Smooth muscle cell of bladder (primary cell): ENCODE data around the gene EPS8L1. TPM values are rescaled to one million over a fixed set of nuclear protein-coding genes. Genes with fewer than 3 reads are reported as not detected.

ENCODE experiments used
- total RNA-seq: library from RNA; depleted of rRNA; stranded (reverse); fragments of >200 nt; gene quantifications from 2 replicates; pipeline ENCODE4 v1.2.3, GENCODE V29; 2014

Gene EPS8L1
- 0.09 and 0.85 TPM in 2 replicates for total RNA-seq

GRCh38 chr19:55075371-55075998 is at the start of gene EPS8L1:
Gene EPS8L1 (plus strand): TSS chr19:55075869. CDS start chr19:55076445, 576 bp downstream.

GRCh38 chr19:55062735-55063491 is 12.8 kb upstream of the EPS8L1 start, which contains the start of gene RDH13:
Gene RDH13 (minus strand): TSS chr19:55063148. CDS start chr19:55063032, 116 bp downstream.

GRCh38 chr19:55116859-55117662 is 41.4 kb downstream of the EPS8L1 start, which contains the start of gene PPP1R12C:
Gene PPP1R12C (minus strand): TSS chr19:55117637. CDS start chr19:55117543, 94 bp downstream.

Other genes starting within 250 kb of the EPS8L1 start
- not detected in 2 replicates for gene KIR2DS4, start 243.2 kb upstream of the EPS8L1 start, total RNA-seq
- not detected in 2 replicates for gene KIR3DL2, start 225.4 kb upstream of the EPS8L1 start, total RNA-seq
- not detected in 2 replicates for gene FCAR, start 201.6 kb upstream of the EPS8L1 start, total RNA-seq
- gene NCR1, start 169.7 kb upstream of the EPS8L1 start, total RNA-seq: not detected in 2 replicates
- not detected in 2 replicates for gene NLRP7, start 128.3 kb upstream of the EPS8L1 start, total RNA-seq
- gene NLRP2, start 109.5 kb upstream of the EPS8L1 start, total RNA-seq: 0.14 TPM in 1 of 2 replicates, not detected in the other
- not detected in 2 replicates for gene GP6, start 37.6 kb upstream of the EPS8L1 start, total RNA-seq
- gene RDH13, start 12.7 kb upstream of the EPS8L1 start, total RNA-seq: 4.6 and 8.7 TPM in 2 replicates
- gene PPP1R12C, start 41.8 kb downstream of the EPS8L1 start, total RNA-seq: 23.8 and 26.1 TPM in 2 replicates
- gene TNNT1, start 73.3 kb downstream of the EPS8L1 start, total RNA-seq: 1.6 and 2.7 TPM in 2 replicates
- gene TNNI3, start 81.9 kb downstream of the EPS8L1 start, total RNA-seq: 0.18 TPM in 1 of 2 replicates, not detected in the other
- 0.09 and 0.14 TPM in 2 replicates for gene DNAAF3, start 90.7 kb downstream of the EPS8L1 start, total RNA-seq
- under 0.01 and 0.09 TPM in 2 replicates for gene SYT5, start 104.4 kb downstream of the EPS8L1 start, total RNA-seq
- gene PTPRH, start 133.6 kb downstream of the EPS8L1 start, total RNA-seq: 2.1 and 5.5 TPM in 2 replicates
- gene TMEM86B, start 152.9 kb downstream of the EPS8L1 start, total RNA-seq: 1.1 and 1.2 TPM in 2 replicates
- 17.2 and 26.1 TPM in 2 replicates for gene PPP6R1, start 183.1 kb downstream of the EPS8L1 start, total RNA-seq
- gene HSPBP1, start 204.2 kb downstream of the EPS8L1 start, total RNA-seq: 18.1 and 19.1 TPM in 2 replicates
- gene BRSK1, start 208.1 kb downstream of the EPS8L1 start, total RNA-seq: 4.4 and 6.6 TPM in 2 replicates
- gene TMEM150B, start 249.5 kb downstream of the EPS8L1 start, total RNA-seq: not detected in 2 replicates